ENCODE results near the gene CIDEB.

GRCh38 chr14:24293525-24293924, 14.3 kb downstream of the CIDEB start:
- TF ChIP-seq, protein P1, sequence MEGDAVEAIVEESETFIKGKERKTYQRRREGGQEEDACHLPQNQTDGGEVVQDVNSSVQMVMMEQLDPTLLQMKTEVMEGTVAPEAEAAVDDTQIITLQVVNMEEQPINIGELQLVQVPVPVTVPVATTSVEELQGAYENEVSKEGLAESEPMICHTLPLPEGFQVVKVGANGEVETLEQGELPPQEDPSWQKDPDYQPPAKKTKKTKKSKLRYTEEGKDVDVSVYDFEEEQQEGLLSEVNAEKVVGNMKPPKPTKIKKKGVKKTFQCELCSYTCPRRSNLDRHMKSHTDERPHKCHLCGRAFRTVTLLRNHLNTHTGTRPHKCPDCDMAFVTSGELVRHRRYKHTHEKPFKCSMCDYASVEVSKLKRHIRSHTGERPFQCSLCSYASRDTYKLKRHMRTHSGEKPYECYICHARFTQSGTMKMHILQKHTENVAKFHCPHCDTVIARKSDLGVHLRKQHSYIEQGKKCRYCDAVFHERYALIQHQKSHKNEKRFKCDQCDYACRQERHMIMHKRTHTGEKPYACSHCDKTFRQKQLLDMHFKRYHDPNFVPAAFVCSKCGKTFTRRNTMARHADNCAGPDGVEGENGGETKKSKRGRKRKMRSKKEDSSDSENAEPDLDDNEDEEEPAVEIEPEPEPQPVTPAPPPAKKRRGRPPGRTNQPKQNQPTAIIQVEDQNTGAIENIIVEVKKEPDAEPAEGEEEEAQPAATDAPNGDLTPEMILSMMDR (IDR thresholded peaks at IDR 0.05): no peak
- TF ChIP-seq EP300 (IDR thresholded peaks at IDR 0.05) (no peak), POLR2A (IDR thresholded peaks at IDR 0.05) (no peak)

Measured in gastroesophageal sphincter (tissue), 3 donors.